ENCODE data around the gene ATRIP. TPM values are rescaled to one million over a fixed set of nuclear protein-coding genes. Genes with fewer than 3 reads are reported as not detected.

The ATRIP gene
- total and polyA plus RNA-seq, 10 of the 15 experiments (the other 5 are each of a cell fraction or from before 2014, with no cell fraction given), result 1.4 to 16.0 (median 10.1) TPM

- no peak for TF ChIP-seq JUND (IDR thresholded peaks at IDR 0.05; ENCODE audit: low read depth, low read length)
- peak; percentile 81 for TF ChIP-seq E2F8 (IDR thresholded peaks at IDR 0.05; ENCODE audit: low read depth, partially characterized antibody)
- TF ChIP-seq CHD2 (IDR thresholded peaks at IDR 0.05; ENCODE audit: borderline replicate concordance, low read depth, low read length), result peak; percentile 84
- no peak for TF ChIP-seq STAT1 (conservative IDR thresholded peaks at IDR 0.05)
- TF ChIP-seq SIN3A (IDR thresholded peaks at IDR 0.05; ENCODE audit: low read depth, low read length), result peak; percentile 85
- no peak for TF ChIP-seq CBX3 (IDR thresholded peaks at IDR 0.05; ENCODE audit: borderline replicate concordance, low read depth)
- no peak for TF ChIP-seq BRCA1 (IDR thresholded peaks at IDR 0.05; ENCODE audit: low read depth, low read length)
- TF ChIP-seq, protein P1, sequence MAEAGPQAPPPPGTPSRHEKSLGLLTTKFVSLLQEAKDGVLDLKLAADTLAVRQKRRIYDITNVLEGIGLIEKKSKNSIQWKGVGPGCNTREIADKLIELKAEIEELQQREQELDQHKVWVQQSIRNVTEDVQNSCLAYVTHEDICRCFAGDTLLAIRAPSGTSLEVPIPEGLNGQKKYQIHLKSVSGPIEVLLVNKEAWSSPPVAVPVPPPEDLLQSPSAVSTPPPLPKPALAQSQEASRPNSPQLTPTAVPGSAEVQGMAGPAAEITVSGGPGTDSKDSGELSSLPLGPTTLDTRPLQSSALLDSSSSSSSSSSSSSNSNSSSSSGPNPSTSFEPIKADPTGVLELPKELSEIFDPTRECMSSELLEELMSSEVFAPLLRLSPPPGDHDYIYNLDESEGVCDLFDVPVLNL (IDR thresholded peaks at IDR 0.05; ENCODE audit: low read depth, low read length), result peak; percentile 48; the same call in 1 of the 2 replicates
- no peak for TF ChIP-seq ZNF592 (IDR thresholded peaks at IDR 0.05)
- TF ChIP-seq TCF12 (IDR thresholded peaks at IDR 0.05; ENCODE audit: low read depth, low read length), result no peak
- TF ChIP-seq, protein P2, sequence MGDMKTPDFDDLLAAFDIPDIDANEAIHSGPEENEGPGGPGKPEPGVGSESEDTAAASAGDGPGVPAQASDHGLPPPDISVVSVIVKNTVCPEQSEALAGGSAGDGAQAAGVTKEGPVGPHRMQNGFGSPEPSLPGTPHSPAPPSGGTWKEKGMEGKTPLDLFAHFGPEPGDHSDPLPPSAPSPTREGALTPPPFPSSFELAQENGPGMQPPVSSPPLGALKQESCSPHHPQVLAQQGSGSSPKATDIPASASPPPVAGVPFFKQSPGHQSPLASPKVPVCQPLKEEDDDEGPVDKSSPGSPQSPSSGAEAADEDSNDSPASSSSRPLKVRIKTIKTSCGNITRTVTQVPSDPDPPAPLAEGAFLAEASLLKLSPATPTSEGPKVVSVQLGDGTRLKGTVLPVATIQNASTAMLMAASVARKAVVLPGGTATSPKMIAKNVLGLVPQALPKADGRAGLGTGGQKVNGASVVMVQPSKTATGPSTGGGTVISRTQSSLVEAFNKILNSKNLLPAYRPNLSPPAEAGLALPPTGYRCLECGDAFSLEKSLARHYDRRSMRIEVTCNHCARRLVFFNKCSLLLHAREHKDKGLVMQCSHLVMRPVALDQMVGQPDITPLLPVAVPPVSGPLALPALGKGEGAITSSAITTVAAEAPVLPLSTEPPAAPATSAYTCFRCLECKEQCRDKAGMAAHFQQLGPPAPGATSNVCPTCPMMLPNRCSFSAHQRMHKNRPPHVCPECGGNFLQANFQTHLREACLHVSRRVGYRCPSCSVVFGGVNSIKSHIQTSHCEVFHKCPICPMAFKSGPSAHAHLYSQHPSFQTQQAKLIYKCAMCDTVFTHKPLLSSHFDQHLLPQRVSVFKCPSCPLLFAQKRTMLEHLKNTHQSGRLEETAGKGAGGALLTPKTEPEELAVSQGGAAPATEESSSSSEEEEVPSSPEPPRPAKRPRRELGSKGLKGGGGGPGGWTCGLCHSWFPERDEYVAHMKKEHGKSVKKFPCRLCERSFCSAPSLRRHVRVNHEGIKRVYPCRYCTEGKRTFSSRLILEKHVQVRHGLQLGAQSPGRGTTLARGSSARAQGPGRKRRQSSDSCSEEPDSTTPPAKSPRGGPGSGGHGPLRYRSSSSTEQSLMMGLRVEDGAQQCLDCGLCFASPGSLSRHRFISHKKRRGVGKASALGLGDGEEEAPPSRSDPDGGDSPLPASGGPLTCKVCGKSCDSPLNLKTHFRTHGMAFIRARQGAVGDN (IDR thresholded peaks at IDR 0.05), result peak; percentile 64; the same call in 1 of the 2 replicates
- TF ChIP-seq, protein P3, sequence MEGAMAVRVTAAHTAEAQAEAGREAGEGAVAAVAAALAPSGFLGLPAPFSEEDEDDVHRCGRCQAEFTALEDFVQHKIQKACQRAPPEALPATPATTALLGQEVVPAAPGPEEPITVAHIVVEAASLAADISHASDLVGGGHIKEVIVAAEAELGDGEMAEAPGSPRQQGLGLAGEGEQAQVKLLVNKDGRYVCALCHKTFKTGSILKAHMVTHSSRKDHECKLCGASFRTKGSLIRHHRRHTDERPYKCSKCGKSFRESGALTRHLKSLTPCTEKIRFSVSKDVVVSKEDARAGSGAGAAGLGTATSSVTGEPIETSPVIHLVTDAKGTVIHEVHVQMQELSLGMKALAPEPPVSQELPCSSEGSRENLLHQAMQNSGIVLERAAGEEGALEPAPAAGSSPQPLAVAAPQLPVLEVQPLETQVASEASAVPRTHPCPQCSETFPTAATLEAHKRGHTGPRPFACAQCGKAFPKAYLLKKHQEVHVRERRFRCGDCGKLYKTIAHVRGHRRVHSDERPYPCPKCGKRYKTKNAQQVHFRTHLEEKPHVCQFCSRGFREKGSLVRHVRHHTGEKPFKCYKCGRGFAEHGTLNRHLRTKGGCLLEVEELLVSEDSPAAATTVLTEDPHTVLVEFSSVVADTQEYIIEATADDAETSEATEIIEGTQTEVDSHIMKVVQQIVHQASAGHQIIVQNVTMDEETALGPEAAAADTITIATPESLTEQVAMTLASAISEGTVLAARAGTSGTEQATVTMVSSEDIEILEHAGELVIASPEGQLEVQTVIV (IDR thresholded peaks at IDR 0.05; ENCODE audit: borderline replicate concordance, partially characterized antibody), result peak; percentile 85
Observed at GRCh38 chr3:48439820-48440589, 6.5 kb upstream of the ATRIP start, which contains the start of the genes CCDC51 and TMA7 (continued).

Measured in GM12878 (cell line).